GM12891 (cell line): ENCODE data around the gene CCR2.

Source experiments
- POLR2A ChIP-seq: IDR thresholded peaks from 2 replicates; pipeline ENCODE4 v1.6.1; 2011; ENCODE audit warnings: low read depth, low read length, control low read depth
- TAF1 ChIP-seq: IDR thresholded peaks from 2 replicates; pipeline ENCODE4 v1.6.1; 2011; ENCODE audit warnings: low read depth, low read length, control low read depth

DNA sequence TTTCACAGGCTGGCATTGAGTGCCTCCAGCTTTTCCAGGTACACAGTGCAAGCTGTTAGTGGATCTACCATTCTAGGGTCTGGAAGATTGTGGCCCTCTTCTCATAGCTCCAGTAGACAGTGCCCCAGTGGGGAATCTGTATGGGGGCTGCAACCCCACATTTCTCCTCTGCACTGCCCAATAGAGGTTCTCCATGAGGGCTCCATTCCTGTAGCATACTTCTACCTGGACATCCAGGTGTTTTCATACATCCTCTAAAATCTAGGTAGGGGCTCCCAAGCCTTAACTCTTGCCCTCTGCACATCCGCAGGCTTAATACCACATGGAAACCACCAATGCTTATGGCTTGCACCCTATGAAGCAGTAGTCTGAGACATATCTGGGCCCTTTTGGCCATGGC, 15.1 kb upstream of the CCR2 start:
- TF ChIP-seq POLR2A (no peak), TAF1 (no peak)
